ENCODE measurements around the gene CTH. TPM values are rescaled to one million over a fixed set of nuclear protein-coding genes. Genes with fewer than 3 reads are reported as not detected.

Gene CTH
- total RNA-seq, 2 donors from 2014 or later, result 19.1 to 26.2 TPM

DNA sequence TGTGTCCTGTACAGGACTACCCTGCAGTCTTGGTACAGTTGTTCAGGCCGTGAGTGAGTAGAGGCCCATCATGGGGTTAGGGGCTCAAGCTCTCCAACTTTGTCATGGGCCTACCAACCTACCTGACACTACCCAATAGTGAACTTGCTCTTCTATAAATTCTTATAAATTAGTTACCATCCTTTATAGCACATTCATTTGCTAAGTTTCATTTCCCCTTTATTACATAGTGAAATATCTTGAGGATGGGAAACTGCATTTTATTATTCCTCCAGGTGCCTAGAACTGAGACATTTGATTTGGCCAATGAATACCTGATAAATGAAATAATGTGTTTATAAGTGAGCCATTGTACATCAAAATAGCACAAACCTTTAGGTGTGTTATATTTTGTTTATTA lies 9.1 kb upstream of the CTH start:
- Histone ChIP-seq H3K27me3 (ENCODE audit: control insufficient read depth, insufficient read depth, low read length, poor library complexity, severe bottlenecking) (no peaks in the 10 kb centered on the region), H3K4me1 (ENCODE audit: control insufficient read depth, insufficient read depth, low read length) (no peaks in the 10 kb centered on the region), H3K36me3 (ENCODE audit: control insufficient read depth, insufficient read depth, low read length) (no peaks in the 10 kb centered on the region), H3K4me3 (ENCODE audit: low read length) (no peak overlapping the region), H3K9ac (ENCODE audit: extremely low read depth, low read length, poor library complexity, severe bottlenecking) (no peak overlapping the region), H3K9me3 (ENCODE audit: control insufficient read depth, low read length) (no peaks in the 10 kb centered on the region), H3K27ac (ENCODE audit: low read depth, low read length) (no peak overlapping the region)
- no peaks in the 10 kb centered on the region for H3K27me3 Mint-ChIP-seq (ENCODE audit: insufficient read depth)
- no peak for DNase-seq
- H3K4me3 Mint-ChIP-seq, result no peak overlapping the region
- H3K27ac Mint-ChIP-seq, result no peak overlapping the region
- no peaks in the 10 kb centered on the region for H3K9me3 Mint-ChIP-seq
- peaks cover 3% of the 10 kb centered on the region for H3K4me1 Mint-ChIP-seq
- TF ChIP-seq, protein P1, sequence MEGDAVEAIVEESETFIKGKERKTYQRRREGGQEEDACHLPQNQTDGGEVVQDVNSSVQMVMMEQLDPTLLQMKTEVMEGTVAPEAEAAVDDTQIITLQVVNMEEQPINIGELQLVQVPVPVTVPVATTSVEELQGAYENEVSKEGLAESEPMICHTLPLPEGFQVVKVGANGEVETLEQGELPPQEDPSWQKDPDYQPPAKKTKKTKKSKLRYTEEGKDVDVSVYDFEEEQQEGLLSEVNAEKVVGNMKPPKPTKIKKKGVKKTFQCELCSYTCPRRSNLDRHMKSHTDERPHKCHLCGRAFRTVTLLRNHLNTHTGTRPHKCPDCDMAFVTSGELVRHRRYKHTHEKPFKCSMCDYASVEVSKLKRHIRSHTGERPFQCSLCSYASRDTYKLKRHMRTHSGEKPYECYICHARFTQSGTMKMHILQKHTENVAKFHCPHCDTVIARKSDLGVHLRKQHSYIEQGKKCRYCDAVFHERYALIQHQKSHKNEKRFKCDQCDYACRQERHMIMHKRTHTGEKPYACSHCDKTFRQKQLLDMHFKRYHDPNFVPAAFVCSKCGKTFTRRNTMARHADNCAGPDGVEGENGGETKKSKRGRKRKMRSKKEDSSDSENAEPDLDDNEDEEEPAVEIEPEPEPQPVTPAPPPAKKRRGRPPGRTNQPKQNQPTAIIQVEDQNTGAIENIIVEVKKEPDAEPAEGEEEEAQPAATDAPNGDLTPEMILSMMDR (conservative IDR thresholded peaks at IDR 0.05), result no peak
- H3K36me3 Mint-ChIP-seq (ENCODE audit: low read depth), result no peaks in the 10 kb centered on the region
- 96 to 100% methylated on average over 1 of the region's 1 CpG for WGBS, 2 experiments (ENCODE audit: insufficient coverage in 1 of 2, insufficient read length in 1 of 2)

DNA sequence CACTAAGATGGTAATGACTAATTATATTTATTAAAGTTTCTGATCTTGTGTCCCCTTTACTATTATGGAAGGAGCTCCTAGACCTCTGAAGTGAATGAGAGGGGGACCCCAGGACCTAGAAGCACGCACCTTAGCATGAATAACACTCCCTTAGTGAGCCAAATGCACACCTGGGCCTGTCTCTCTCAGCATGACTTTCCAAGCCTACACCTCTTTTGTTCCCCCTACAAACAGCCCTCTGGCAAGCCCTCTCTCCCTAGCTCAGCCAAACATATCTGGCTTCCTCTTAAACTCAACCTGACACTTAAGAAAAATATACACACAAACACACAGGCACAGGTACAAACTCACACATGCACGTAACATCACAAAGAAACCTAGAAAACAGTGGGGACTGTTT lies 7.3 kb upstream of the CTH start:
- no peaks in the 10 kb centered on the region for H3K36me3 Mint-ChIP-seq (ENCODE audit: low read depth)
- H3K27me3 Mint-ChIP-seq (ENCODE audit: insufficient read depth), result no peaks in the 10 kb centered on the region
- H3K27ac Mint-ChIP-seq, result peak overlapping the region; percentile 65
- H3K4me3 ChIP-seq (ENCODE audit: low read length), result no peak overlapping the region
- H3K9ac ChIP-seq (ENCODE audit: extremely low read depth, low read length, poor library complexity, severe bottlenecking), result no peak overlapping the region
- no peaks in the 10 kb centered on the region for H3K4me1 ChIP-seq (ENCODE audit: control insufficient read depth, insufficient read depth, low read length)
- no peaks in the 10 kb centered on the region for H3K9me3 Mint-ChIP-seq
- TF ChIP-seq, protein P1 (conservative IDR thresholded peaks at IDR 0.05), result no peak
- H3K4me3 Mint-ChIP-seq, result no peak overlapping the region
- DNase-seq, result no peak
- H3K27ac ChIP-seq (ENCODE audit: low read depth, low read length), result no peak overlapping the region
- H3K36me3 ChIP-seq (ENCODE audit: control insufficient read depth, insufficient read depth, low read length), result no peaks in the 10 kb centered on the region
- WGBS, 2 experiments (ENCODE audit: insufficient coverage in 1 of 2, insufficient read length in 1 of 2), result 84% methylated on average over 1 of the region's 2 CpGs; no CpG with 5 or more reads in 1 of the 2 experiments
- H3K27me3 ChIP-seq (ENCODE audit: control insufficient read depth, insufficient read depth, low read length, poor library complexity, severe bottlenecking), result no peaks in the 10 kb centered on the region
- no peaks in the 10 kb centered on the region for H3K9me3 ChIP-seq (ENCODE audit: control insufficient read depth, low read length)
- H3K4me1 Mint-ChIP-seq, result peaks cover 3% of the 10 kb centered on the region

DNA sequence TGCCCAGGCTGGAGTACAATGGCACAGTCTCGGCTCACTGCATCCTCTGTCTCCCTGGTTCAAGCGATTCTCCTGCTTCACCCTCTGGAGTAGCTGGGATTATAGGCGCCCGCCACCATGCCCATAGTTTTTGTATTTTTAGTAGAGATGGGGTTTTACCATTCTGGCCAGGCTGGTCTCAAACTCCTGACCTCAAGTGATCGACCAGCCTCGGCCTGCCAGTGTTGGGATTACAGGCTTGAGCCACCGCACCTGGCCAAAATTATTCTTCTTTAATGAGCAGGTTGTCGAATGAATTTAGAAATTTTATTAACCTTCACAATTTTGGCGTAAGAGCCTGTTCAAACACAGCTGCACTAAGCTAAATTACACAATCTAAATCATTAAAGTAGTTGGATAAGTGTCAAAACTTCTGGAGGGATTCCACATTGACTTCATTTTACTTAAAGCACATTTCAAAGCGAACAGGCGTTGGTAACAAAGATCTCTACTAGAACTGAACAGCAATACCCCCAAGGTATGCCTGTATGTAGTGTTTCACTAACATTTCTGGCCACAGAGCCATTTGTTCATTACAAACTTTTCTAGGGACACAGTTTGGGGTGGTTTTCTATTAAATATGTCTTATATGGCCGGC lies 5.2 kb upstream of the CTH start:
- TF ChIP-seq, protein P1 (conservative IDR thresholded peaks at IDR 0.05), result no peak
- no peaks in the 10 kb centered on the region for H3K36me3 ChIP-seq (ENCODE audit: control insufficient read depth, insufficient read depth, low read length)
- Mint-ChIP-seq H3K27me3 (ENCODE audit: insufficient read depth) (no peaks in the 10 kb centered on the region), H3K27ac (no peak overlapping the region), H3K4me1 (peaks cover 8% of the 10 kb centered on the region), H3K9me3 (no peaks in the 10 kb centered on the region), H3K36me3 (ENCODE audit: low read depth) (no peaks in the 10 kb centered on the region), H3K4me3 (no peak overlapping the region)
- 93% methylated on average over 8 to 12 of the region's 12 CpGs for WGBS, 2 experiments (ENCODE audit: insufficient coverage in 1 of 2, insufficient read length in 1 of 2)
- no peak overlapping the region for H3K27ac ChIP-seq (ENCODE audit: low read depth, low read length)
- no peak for DNase-seq
- H3K27me3 ChIP-seq (ENCODE audit: control insufficient read depth, insufficient read depth, low read length, poor library complexity, severe bottlenecking), result no peaks in the 10 kb centered on the region
- H3K9me3 ChIP-seq (ENCODE audit: control insufficient read depth, low read length), result no peaks in the 10 kb centered on the region
- no peaks in the 10 kb centered on the region for H3K4me1 ChIP-seq (ENCODE audit: control insufficient read depth, insufficient read depth, low read length)
- no peak overlapping the region for H3K4me3 ChIP-seq (ENCODE audit: low read length)
- H3K9ac ChIP-seq (ENCODE audit: extremely low read depth, low read length, poor library complexity, severe bottlenecking), result no peak overlapping the region
